ENCODE data around the gene FEV. TPM values are rescaled to one million over a fixed set of nuclear protein-coding genes. Genes with fewer than 3 reads are reported as not detected.

Gene FEV
- total RNA-seq, 2 donors from 2014 or later, result 1.8 to 25.9 TPM

DNA sequence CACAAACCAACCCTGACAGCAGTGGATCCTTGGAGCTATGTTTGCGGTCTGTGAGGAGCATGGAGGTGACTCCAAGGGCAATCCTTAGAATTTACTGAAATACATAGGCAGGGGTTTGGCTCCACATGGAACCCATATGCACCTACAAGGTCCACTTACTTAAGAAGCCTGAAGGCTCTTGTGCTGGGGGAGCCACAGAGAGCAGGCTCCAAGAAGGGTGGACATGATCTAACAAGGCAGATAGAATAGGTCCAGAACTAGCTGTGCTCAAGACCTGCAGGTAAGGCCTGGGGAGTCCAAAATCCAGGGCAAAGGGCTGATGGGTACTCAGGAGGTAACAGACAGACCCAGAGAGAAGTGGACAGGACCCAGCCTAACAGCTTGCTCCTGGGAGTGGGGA is 26.7 kb downstream of the FEV start:
- DNase-seq (ENCODE audit: low spot score), result no peak
- TF ChIP-seq, protein P1, sequence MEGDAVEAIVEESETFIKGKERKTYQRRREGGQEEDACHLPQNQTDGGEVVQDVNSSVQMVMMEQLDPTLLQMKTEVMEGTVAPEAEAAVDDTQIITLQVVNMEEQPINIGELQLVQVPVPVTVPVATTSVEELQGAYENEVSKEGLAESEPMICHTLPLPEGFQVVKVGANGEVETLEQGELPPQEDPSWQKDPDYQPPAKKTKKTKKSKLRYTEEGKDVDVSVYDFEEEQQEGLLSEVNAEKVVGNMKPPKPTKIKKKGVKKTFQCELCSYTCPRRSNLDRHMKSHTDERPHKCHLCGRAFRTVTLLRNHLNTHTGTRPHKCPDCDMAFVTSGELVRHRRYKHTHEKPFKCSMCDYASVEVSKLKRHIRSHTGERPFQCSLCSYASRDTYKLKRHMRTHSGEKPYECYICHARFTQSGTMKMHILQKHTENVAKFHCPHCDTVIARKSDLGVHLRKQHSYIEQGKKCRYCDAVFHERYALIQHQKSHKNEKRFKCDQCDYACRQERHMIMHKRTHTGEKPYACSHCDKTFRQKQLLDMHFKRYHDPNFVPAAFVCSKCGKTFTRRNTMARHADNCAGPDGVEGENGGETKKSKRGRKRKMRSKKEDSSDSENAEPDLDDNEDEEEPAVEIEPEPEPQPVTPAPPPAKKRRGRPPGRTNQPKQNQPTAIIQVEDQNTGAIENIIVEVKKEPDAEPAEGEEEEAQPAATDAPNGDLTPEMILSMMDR (IDR thresholded peaks at IDR 0.05), result no peak
- TF ChIP-seq POLR2A (IDR thresholded peaks at IDR 0.05), result no peak
- no peak for TF ChIP-seq POLR2AphosphoS5 (IDR thresholded peaks at IDR 0.05)
- H3K4me1 ChIP-seq (replicated peaks), result no peaks in the 10 kb centered on the region
- no peaks in the 10 kb centered on the region for H3K9me3 ChIP-seq
- H3K27me3 ChIP-seq (replicated peaks; ENCODE audit: insufficient read depth), result peaks cover 33% of the 10 kb centered on the region
- 94% methylated on average over 1 of the region's 1 CpG for whole genome bisulfite sequencing
- H3K27ac ChIP-seq, result no peak overlapping the region
- intact Hi-C loops (cut with DNase I), result no loop called here
- no peaks in the 10 kb centered on the region for H3K36me3 ChIP-seq
- no peak overlapping the region for H3K4me3 ChIP-seq

DNA sequence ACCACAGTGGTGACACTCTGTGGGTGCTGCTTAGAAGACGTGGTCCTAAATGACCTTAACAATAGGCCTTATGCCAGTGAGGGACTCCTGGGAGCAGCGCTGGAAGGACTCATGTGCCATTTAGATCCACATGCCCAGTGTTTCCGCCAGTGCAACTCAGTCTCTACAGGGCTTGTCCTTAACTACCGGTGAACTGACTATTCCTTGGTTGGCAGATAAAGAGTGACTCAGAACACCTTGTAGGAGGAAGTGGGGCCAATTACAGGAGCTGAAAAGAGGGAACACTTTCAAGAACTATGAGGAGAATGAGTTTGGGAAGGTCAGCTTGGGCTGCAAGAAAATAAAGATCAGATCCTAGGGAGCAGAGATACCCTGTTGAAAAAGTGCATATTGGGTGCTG is 27.3 kb downstream of the FEV start:
- Histone ChIP-seq H3K9me3 (no peaks in the 10 kb centered on the region), H3K27me3 (replicated peaks; ENCODE audit: insufficient read depth) (peaks cover 27% of the 10 kb centered on the region)
- intact Hi-C loops (cut with DNase I), result no loop called here

DNA sequence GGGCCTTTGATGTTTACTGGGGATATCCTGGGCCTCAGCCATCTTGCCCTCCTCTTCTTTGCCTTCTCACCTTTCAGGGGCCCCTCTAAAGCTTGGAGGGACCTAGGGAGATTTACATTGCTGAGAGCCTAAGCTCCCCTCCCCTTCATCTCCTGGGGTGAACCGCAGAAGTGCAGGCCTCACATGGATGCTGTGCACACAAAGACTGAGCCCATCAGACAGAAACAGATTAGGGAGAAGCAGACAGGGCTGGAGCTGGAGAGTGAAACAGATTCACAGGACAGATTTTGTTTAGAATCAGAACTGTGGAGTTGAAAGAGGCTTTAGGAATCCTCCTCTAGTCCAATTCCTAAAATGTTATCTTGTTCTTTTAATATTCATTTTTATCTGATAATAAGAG is 28.9 kb downstream of the FEV start:
- H3K27me3 ChIP-seq (replicated peaks; ENCODE audit: insufficient read depth), result peaks cover 14% of the 10 kb centered on the region

More for the DNA sequence above, 27.3 kb downstream of the FEV start:
- no peak for DNase-seq (ENCODE audit: low spot score)
- no peak overlapping the region for H3K27ac ChIP-seq
- no peaks in the 10 kb centered on the region for H3K36me3 ChIP-seq
- no peak overlapping the region for H3K4me3 ChIP-seq
- TF ChIP-seq POLR2AphosphoS5 (IDR thresholded peaks at IDR 0.05) (no peak), POLR2A (IDR thresholded peaks at IDR 0.05) (no peak)
- TF ChIP-seq, protein P1 (IDR thresholded peaks at IDR 0.05), result no peak
- no peaks in the 10 kb centered on the region for H3K4me1 ChIP-seq (replicated peaks)
- 81% methylated on average over 4 of the region's 4 CpGs for WGBS

DNA sequence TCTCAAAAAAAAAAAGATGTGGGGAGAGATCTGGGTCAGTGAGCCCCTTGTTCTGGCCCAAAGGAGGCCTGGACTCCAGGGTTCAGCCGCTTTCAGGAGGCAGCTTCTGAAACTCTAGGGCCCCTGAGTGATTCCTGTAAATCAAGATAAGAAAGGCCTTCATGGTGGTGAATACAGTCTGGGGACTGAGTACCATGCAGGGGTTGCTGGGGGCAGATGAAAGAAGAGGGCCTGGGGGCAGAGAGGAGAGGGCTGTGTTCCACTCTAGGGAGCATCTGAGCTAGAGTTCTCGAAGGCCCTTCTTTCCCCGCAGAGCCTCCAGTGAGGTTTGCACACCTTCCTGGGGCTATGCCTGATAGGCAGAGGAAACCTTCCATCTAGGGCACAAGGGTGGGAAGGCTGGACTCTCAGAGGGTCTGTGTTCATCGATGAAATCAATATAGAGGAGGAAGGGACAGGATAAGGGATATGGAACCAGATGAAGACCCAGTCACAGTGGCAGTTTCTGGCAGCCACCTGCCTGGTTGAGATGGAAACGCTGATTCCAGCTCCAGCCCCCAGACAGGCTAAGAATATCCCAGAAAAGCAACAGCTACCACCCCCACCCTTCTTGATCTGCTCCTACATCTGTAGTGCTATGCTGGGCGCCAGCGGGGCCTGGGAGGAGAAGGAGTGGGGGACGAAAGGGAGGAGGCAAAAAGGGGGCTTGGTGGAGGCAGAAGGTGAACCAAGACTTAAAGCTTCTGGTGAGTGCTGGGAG is 30.3 kb downstream of the FEV start:
- H3K36me3 ChIP-seq, result no peaks in the 10 kb centered on the region
- WGBS, result 80% methylated on average over 8 of the region's 8 CpGs
- H3K4me1 ChIP-seq (replicated peaks), result no peaks in the 10 kb centered on the region
- TF ChIP-seq POLR2AphosphoS5 (IDR thresholded peaks at IDR 0.05) (no peak), POLR2A (IDR thresholded peaks at IDR 0.05) (no peak)
- TF ChIP-seq, protein P1 (IDR thresholded peaks at IDR 0.05), result no peak
- H3K27ac ChIP-seq, result no peak overlapping the region
- H3K4me3 ChIP-seq, result no peak overlapping the region
- no peaks in the 10 kb centered on the region for H3K9me3 ChIP-seq
- no peak for DNase-seq (ENCODE audit: low spot score)
- intact Hi-C loops (cut with DNase I), result no loop called here
- peaks cover 7% of the 10 kb centered on the region for H3K27me3 ChIP-seq (replicated peaks; ENCODE audit: insufficient read depth)

More for the DNA sequence above, 28.9 kb downstream of the FEV start:
- no peaks in the 10 kb centered on the region for H3K36me3 ChIP-seq
- 31% methylated on average over 1 of the region's 1 CpG for WGBS
- H3K4me1 ChIP-seq (replicated peaks), result no peaks in the 10 kb centered on the region
- H3K4me3 ChIP-seq, result no peak overlapping the region
- TF ChIP-seq POLR2AphosphoS5 (IDR thresholded peaks at IDR 0.05), result no peak
- TF ChIP-seq POLR2A (IDR thresholded peaks at IDR 0.05), result no peak
- TF ChIP-seq, protein P1 (IDR thresholded peaks at IDR 0.05), result no peak
- intact Hi-C loops (cut with DNase I), result no loop called here
- DNase-seq (ENCODE audit: low spot score), result no peak
- H3K27ac ChIP-seq, result no peak overlapping the region
- H3K9me3 ChIP-seq, result no peaks in the 10 kb centered on the region

- Histone ChIP-seq H3K9me3 (no peaks in the 10 kb centered on the region), H3K4me3 (no peak overlapping the region), H3K4me1 (replicated peaks) (no peaks in the 10 kb centered on the region), H3K27me3 (replicated peaks; ENCODE audit: insufficient read depth) (peaks cover 3% of the 10 kb centered on the region), H3K27ac (no peak overlapping the region), H3K36me3 (no peaks in the 10 kb centered on the region)
- no peak for DNase-seq (ENCODE audit: low spot score)
- intact Hi-C loops (cut with DNase I), result no loop called here
- WGBS, result 71% methylated on average over 18 of the region's 18 CpGs
- TF ChIP-seq, protein P1 (IDR thresholded peaks at IDR 0.05), result no peak
- TF ChIP-seq POLR2AphosphoS5 (IDR thresholded peaks at IDR 0.05) (no peak), POLR2A (IDR thresholded peaks at IDR 0.05) (no peak)
These were observed 31.5 kb downstream of the FEV start for GRCh38 chr2:218953366-218953954.

Data from prostate gland (tissue), 2 donors.